HUES64 (cell line): ENCODE measurements around the gene PIGM.
"Not testable (repeated sequence)": the region's sequence is repeated elsewhere in the genome, so short reads cannot be mapped to it uniquely, and the experiment has no call there.

Source experiments
- H3K27ac ChIP-seq: 2 replicates; pipeline ENCODE4 v1.7.0; 2013; ENCODE audit warnings: low read depth, low read length, inconsistent platforms
- H3K27me3 ChIP-seq: 2 replicates; pipeline ENCODE4 v1.6.1; 2013; ENCODE audit warnings: mild to moderate bottlenecking, low read length; ENCODE audit not compliant: insufficient read depth
- H3K36me3 ChIP-seq: 2 replicates; pipeline ENCODE4 v1.6.1; 2013; ENCODE audit warnings: mild to moderate bottlenecking, low read length; ENCODE audit not compliant: insufficient read depth
- H3K4me1 ChIP-seq: 2 replicates; pipeline ENCODE4 v1.6.1; 2013; ENCODE audit warnings: mild to moderate bottlenecking, low read length, moderate library complexity; ENCODE audit not compliant: insufficient read depth
- H3K4me3 ChIP-seq: 2 replicates; pipeline ENCODE4 v1.5.1; 2013; ENCODE audit warnings: mild to moderate bottlenecking, low read length, moderate library complexity
- H3K9ac ChIP-seq: 2 replicates; pipeline ENCODE4 v1.6.1; 2013; ENCODE audit warnings: mild to moderate bottlenecking, low read depth, low read length
- H3K9me3 ChIP-seq: 2 replicates; pipeline ENCODE4 v1.6.1; 2013; ENCODE audit warnings: low read depth, low read length; ENCODE audit not compliant: insufficient read depth
- WGBS: fragments of 150-250, 120-280 bp; methylation state at CpG from one replicate; pipeline ENCODE4 v1.1.7; 2013; ENCODE audit warnings: missing lambda C conversion rate; 5-methylcytosine and 5-hydroxymethylcytosine counted together

PIGM gene

GRCh38 chr1:160056648-160057169 lies 24.9 kb upstream of the PIGM start:
- WGBS = 87% methylated on average over 1 of the region's 1 CpG
- H3K27me3 ChIP-seq = peaks cover 8% of the 10 kb centered on the region; the same call in 1 of the 2 replicates
- H3K9ac ChIP-seq = no peak overlapping the region
- H3K9me3 ChIP-seq = no peaks in the 10 kb centered on the region
- no peak overlapping the region for H3K27ac ChIP-seq
- H3K4me1 ChIP-seq = peaks cover under 1% of the 10 kb centered on the region; the same call in 1 of the 2 replicates
- no peak overlapping the region for H3K4me3 ChIP-seq
- H3K36me3 ChIP-seq = no peaks in the 10 kb centered on the region

- WGBS = 81% methylated on average over 7 of the region's 7 CpGs
- Histone ChIP-seq H3K9ac (no peak overlapping the region), H3K36me3 (no peaks in the 10 kb centered on the region), H3K27ac (no peak overlapping the region), H3K9me3 (no peaks in the 10 kb centered on the region), H3K4me3 (no peak overlapping the region), H3K4me1 (peaks cover 6% of the 10 kb centered on the region), H3K27me3 (peaks cover 4% of the 10 kb centered on the region; the same call in 1 of the 2 replicates)
Observed at GRCh38 chr1:160053548-160054365, 22.0 kb upstream of the PIGM start.

GRCh38 chr1:160052936-160053335 lies 21.1 kb upstream of the PIGM start:
- no peaks in the 10 kb centered on the region for H3K36me3 ChIP-seq
- H3K9ac ChIP-seq = no peak overlapping the region
- H3K4me3 ChIP-seq = no peak overlapping the region
- no peaks in the 10 kb centered on the region for H3K9me3 ChIP-seq
- WGBS = 83% methylated on average over 6 of the region's 6 CpGs
- no peak overlapping the region for H3K27ac ChIP-seq
- H3K27me3 ChIP-seq = peaks cover 4% of the 10 kb centered on the region
- peaks cover 15% of the 10 kb centered on the region for H3K4me1 ChIP-seq

- Histone ChIP-seq H3K9ac (no peak overlapping the region), H3K4me1 (peaks cover 28% of the 10 kb centered on the region), H3K27me3 (peaks cover 14% of the 10 kb centered on the region), H3K27ac (no peak overlapping the region), H3K9me3 (no peaks in the 10 kb centered on the region), H3K36me3 (no peaks in the 10 kb centered on the region), H3K4me3 (no peak overlapping the region)
- 96% methylated on average over 1 of the region's 1 CpG for WGBS
Observed at GRCh38 chr1:160050619-160051018, 18.8 kb upstream of the PIGM start.

DNA sequence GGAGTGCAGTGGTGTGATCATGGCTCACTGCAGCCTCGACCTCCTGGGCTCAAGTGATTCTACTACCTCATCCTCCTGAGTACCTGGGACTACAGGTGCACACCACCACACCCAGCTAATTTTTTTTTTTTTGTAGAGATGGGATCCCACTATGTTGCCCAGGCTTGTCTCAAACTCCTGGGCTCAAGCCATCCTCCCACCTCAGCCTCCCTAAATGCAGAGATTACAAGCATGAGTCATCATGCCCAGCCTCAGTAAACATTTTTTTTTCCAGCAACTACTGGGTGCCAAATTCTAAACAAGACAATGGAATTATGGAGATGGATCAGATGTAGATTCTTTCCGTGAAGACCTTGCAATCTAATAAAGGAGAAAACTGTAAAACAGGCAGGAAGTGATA lies 18.4 kb upstream of the PIGM start:
- Histone ChIP-seq H3K4me1 (peaks cover 28% of the 10 kb centered on the region), H3K27me3 (peaks cover 16% of the 10 kb centered on the region)
- not testable (repeated sequence) for H3K9ac ChIP-seq, H3K27ac ChIP-seq, H3K36me3 ChIP-seq, H3K9me3 ChIP-seq, H3K4me3 ChIP-seq
- WGBS = 86% methylated on average over 2 of the region's 2 CpGs

- Histone ChIP-seq H3K4me3 (no peak overlapping the region), H3K4me1 (peaks cover 28% of the 10 kb centered on the region), H3K9ac (no peak overlapping the region), H3K27ac (no peak overlapping the region), H3K36me3 (no peaks in the 10 kb centered on the region), H3K27me3 (peaks cover 13% of the 10 kb centered on the region), H3K9me3 (no peaks in the 10 kb centered on the region)
- 85% methylated on average over 3 of the region's 3 CpGs for WGBS
Observed at GRCh38 chr1:160049101-160049500, 17.3 kb upstream of the PIGM start.

DNA sequence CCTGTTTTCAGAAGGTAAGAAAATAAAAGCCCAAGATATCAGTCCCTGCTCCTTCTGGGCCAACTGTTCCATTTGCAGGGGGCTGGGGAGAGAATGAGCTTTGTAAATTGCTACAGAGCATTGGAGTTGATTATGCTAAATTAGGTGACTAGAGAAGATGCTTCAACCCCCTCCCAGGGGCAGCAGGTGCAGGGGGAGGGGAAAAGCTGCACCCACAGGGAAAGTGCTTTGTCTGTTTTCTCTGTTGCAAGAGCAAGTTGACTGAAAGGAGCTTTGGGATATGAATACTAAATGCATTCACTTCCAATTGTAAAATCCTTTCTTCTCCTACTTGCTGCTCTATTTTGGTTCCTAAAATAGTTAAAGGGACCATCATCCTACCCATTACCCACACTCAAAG lies 16.5 kb upstream of the PIGM start:
- no peak overlapping the region for H3K27ac ChIP-seq
- no peak overlapping the region for H3K9ac ChIP-seq
- H3K4me1 ChIP-seq = peaks cover 28% of the 10 kb centered on the region

DNA sequence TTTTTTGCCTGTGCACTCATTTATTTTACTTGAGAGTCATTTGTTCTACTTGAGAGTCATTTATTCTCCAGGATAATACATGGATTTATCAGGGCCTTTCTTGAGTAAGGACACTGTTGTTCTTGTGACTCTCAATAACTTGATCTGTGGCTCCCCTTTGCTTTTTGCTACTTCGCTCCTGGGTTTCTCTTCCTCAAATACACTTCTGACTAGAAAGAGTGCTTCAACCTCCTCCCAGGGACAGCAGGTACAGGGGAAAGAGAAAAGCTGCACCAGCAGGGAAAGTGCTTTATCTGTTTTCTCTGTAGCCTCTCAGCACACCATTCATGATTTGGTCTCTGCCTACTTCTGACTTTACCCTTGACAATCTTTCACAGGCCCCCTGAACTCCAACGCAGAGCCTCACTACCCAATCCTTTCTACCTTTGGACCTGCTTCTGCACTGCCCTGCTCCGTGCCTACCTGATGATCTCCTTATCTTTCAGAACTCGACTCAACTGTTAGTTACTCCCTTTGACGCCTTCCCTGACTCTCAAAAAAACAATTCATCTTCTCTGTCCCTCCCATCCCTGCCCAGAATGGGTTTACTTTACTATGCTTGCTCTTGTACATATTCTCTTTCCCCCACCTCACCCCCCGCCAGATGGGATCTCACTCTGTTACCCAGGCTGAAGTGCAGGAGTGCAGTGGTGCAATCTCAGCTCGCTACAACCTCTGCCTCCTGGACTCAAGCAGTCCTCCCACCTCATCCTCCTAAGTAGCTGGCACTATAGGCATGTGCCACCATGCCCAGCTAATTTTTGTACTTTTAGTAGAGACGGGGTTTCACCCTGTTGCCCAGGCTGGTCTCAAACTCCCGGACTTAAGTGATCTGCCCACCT lies 15.6 kb upstream of the PIGM start:
- H3K4me3 ChIP-seq = no peak overlapping the region
- no peak overlapping the region for H3K27ac ChIP-seq
- no peak overlapping the region for H3K9ac ChIP-seq
- H3K9me3 ChIP-seq = no peaks in the 10 kb centered on the region
- H3K4me1 ChIP-seq = peaks cover 28% of the 10 kb centered on the region
- H3K27me3 ChIP-seq = peaks cover 12% of the 10 kb centered on the region; the same call in 1 of the 2 replicates
- WGBS = 81% methylated on average over 9 of the region's 9 CpGs
- H3K36me3 ChIP-seq = no peaks in the 10 kb centered on the region

More for the DNA sequence above, 16.5 kb upstream of the PIGM start:
- H3K27me3 ChIP-seq = peaks cover 12% of the 10 kb centered on the region; the same call in 1 of the 2 replicates
- H3K9me3 ChIP-seq = no peaks in the 10 kb centered on the region
- H3K4me3 ChIP-seq = no peak overlapping the region
- no peaks in the 10 kb centered on the region for H3K36me3 ChIP-seq

- WGBS = 14% methylated on average over 11 of the region's 11 CpGs
- Histone ChIP-seq H3K36me3 (no peaks in the 10 kb centered on the region), H3K27ac (no peak overlapping the region), H3K27me3 (peaks cover 12% of the 10 kb centered on the region; the same call in 1 of the 2 replicates), H3K9me3 (no peaks in the 10 kb centered on the region), H3K9ac (no peak overlapping the region), H3K4me1 (peaks cover 28% of the 10 kb centered on the region), H3K4me3 (peak overlapping the region; percentile 20; the same call in 1 of the 2 replicates)
Observed at GRCh38 chr1:160046494-160047110, 14.8 kb upstream of the PIGM start.

DNA sequence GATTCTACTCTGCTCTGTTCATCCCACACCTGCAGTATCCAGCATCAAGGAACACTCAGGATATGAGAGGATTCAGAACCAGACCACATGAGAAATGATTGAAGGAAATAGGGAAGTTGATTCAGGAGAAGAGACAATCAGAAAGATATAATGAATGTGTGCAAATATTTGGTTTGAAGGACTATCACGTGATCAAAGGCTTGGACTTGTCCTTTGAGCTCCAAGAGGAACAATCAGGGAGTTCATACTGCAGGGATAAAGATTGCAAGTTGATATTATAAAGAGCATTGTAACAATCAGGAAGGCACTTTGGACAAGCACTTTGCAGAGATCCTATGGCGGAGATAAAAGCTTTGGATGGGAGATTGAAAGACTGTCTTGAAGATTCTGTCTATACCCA lies 13.9 kb upstream of the PIGM start:
- H3K27ac ChIP-seq = no peak overlapping the region
- WGBS = 85% methylated on average over 2 of the region's 2 CpGs
- H3K4me3 ChIP-seq = no peak overlapping the region
- no peaks in the 10 kb centered on the region for H3K36me3 ChIP-seq
- peaks cover 28% of the 10 kb centered on the region for H3K4me1 ChIP-seq
- H3K27me3 ChIP-seq = peaks cover 12% of the 10 kb centered on the region; the same call in 1 of the 2 replicates
- H3K9ac ChIP-seq = no peak overlapping the region
- no peaks in the 10 kb centered on the region for H3K9me3 ChIP-seq
